Measurements from ENCODE around the gene GAGE13.
"Not testable (repeated sequence)": the region's sequence is repeated elsewhere in the genome, so short reads cannot be mapped to it uniquely, and the experiment has no call there.

Gene GAGE13

GRCh38 chrX:49331282-49331681, at the start of gene GAGE13:
GAGE13 (plus strand) TSS chrX:49331582; CDS start chrX:49332738, 1,156 bp downstream.
- DNase-seq (ENCODE audit: low spot score) = not testable (repeated sequence)

GRCh38 chrX:49282647-49283011, 48.8 kb upstream of the GAGE13 start:
- no peak for DNase-seq (ENCODE audit: low spot score)

- DNase-seq (ENCODE audit: low spot score) = no peak
Observed at GRCh38 chrX:49284212-49284611, 47.2 kb upstream of the GAGE13 start.

- DNase-seq (ENCODE audit: low spot score) = no peak
Observed at GRCh38 chrX:49286136-49286535, 45.2 kb upstream of the GAGE13 start.

GRCh38 chrX:49286581-49286980, 44.8 kb upstream of the GAGE13 start:
- no peak for DNase-seq (ENCODE audit: low spot score)

- no peak for DNase-seq (ENCODE audit: low spot score)
Observed at GRCh38 chrX:49287665-49288064, 43.7 kb upstream of the GAGE13 start.

- no peak for DNase-seq (ENCODE audit: low spot score)
Observed at GRCh38 chrX:49290215-49290614, 41.2 kb upstream of the GAGE13 start.

- DNase-seq (ENCODE audit: low spot score) = peak; percentile 57
Observed at GRCh38 chrX:49291615-49292337, 39.6 kb upstream of the GAGE13 start.

GRCh38 chrX:49292400-49293362, 38.7 kb upstream of the GAGE13 start:
- no peak for DNase-seq (ENCODE audit: low spot score)

GRCh38 chrX:49299293-49299692, 32.1 kb upstream of the GAGE13 start:
- DNase-seq (ENCODE audit: low spot score) = not testable (repeated sequence)

- no peak for DNase-seq (ENCODE audit: low spot score)
Observed at GRCh38 chrX:49300703-49301102, 30.7 kb upstream of the GAGE13 start.

GRCh38 chrX:49303346-49303745, 28.0 kb upstream of the GAGE13 start, which contains the start of gene GAGE10:
GAGE10 (plus strand) TSS chrX:49303646; CDS start chrX:49304860, 1,214 bp downstream.
- no peak for DNase-seq (ENCODE audit: low spot score)

GRCh38 chrX:49307775-49308174, 23.6 kb upstream of the GAGE13 start:
- not testable (repeated sequence) for DNase-seq (ENCODE audit: low spot score)

- no peak for DNase-seq (ENCODE audit: low spot score)
Observed at GRCh38 chrX:49308604-49309269, 22.6 kb upstream of the GAGE13 start.

GRCh38 chrX:49309401-49309981, 21.9 kb upstream of the GAGE13 start:
- DNase-seq (ENCODE audit: low spot score) = no peak

GRCh38 chrX:49310371-49310770, 21.0 kb upstream of the GAGE13 start:
- no peak for DNase-seq (ENCODE audit: low spot score)

- no peak for DNase-seq (ENCODE audit: low spot score)
Observed at GRCh38 chrX:49312176-49312575, 19.2 kb upstream of the GAGE13 start.

GRCh38 chrX:49316085-49316484, 15.3 kb upstream of the GAGE13 start:
- DNase-seq (ENCODE audit: low spot score) = no peak

- not testable (repeated sequence) for DNase-seq (ENCODE audit: low spot score)
Observed at GRCh38 chrX:49321737-49322136, 9.6 kb upstream of the GAGE13 start, which contains the start of gene GAGE12J. GAGE12J (plus strand) TSS chrX:49322037; CDS start chrX:49323194, 1,157 bp downstream.

- DNase-seq (ENCODE audit: low spot score) = not testable (repeated sequence)
Observed at GRCh38 chrX:49322266-49322665, 9.1 kb upstream of the GAGE13 start.

GRCh38 chrX:49323735-49324134, 7.6 kb upstream of the GAGE13 start:
- DNase-seq (ENCODE audit: low spot score) = not testable (repeated sequence)

GRCh38 chrX:49330421-49330820, 961 bp upstream of the GAGE13 start:
- DNase-seq (ENCODE audit: low spot score) = not testable (repeated sequence)

Data from hematopoietic multipotent progenitor cell treated with erythropoietin and hydrocortisone succinate and interleukin-3 and kit ligand, for 15 days (in vitro differentiated cells).